ENCODE measurements around the gene STC2.

- TF ChIP-seq CTCF (optimal IDR thresholded peaks at IDR 0.05 in 1 of 3, IDR thresholded peaks at IDR 0.05 in 1 of 3, conservative IDR thresholded peaks at IDR 0.05 in 1 of 3; ENCODE audit: extremely low read depth in 1 of 3, insufficient read depth in 2 of 3, low read length in 3 of 3) (no peak), EZH2 (IDR thresholded peaks at IDR 0.05; ENCODE audit: low read length) (no peak)
These were observed 12.5 kb downstream of the STC2 start for GRCh38 chr5:173315495-173316338.

Data from keratinocyte (primary cell).